HEK293 (cell line): ENCODE data around the gene MCM7.

ENCODE experiments used
- HOXC10 ChIP-seq: sonication (generic); formaldehyde crosslinking; IDR thresholded peaks from 2 replicates; pipeline ENCODE4 v1.8.1; 2023; ENCODE audit warnings: mild to moderate bottlenecking, missing genetic modification reagents
- KLF1 ChIP-seq: fragments of 450-650 bp; formaldehyde crosslinking; IDR thresholded peaks from 2 replicates; pipeline ENCODE4 v1.5.1; 2016; ENCODE audit warnings: missing biosample characterization, missing genetic modification characterization
- OVOL3 ChIP-seq: fragments of 450-650 bp; formaldehyde crosslinking; IDR thresholded peaks from 2 replicates; pipeline ENCODE4 v1.5.1; 2016; ENCODE audit warnings: missing biosample characterization, missing genetic modification characterization
- TRIM28 ChIP-seq: IDR thresholded peaks from 2 replicates; pipeline ENCODE4 v1.6.1; 2011; ENCODE audit warnings: low read length, control low read depth, borderline replicate concordance
- ZEB2 ChIP-seq: fragments of 450-650 bp; formaldehyde crosslinking; IDR thresholded peaks from 2 replicates; pipeline ENCODE4 v1.5.1; 2016; ENCODE audit warnings: missing biosample characterization, missing genetic modification characterization
- ZFP69B ChIP-seq: fragments of 450-650 bp; formaldehyde crosslinking; IDR thresholded peaks from 2 replicates; pipeline ENCODE4 v1.5.1; 2016; ENCODE audit warnings: missing biosample characterization, missing genetic modification characterization
- ZNF132 ChIP-seq: fragments of 450-650 bp; formaldehyde crosslinking; IDR thresholded peaks from 2 replicates; pipeline ENCODE4 v1.5.1; 2017; ENCODE audit warnings: missing biosample characterization, missing genetic modification characterization, borderline replicate concordance
- ZNF19 ChIP-seq: fragments of 450-650 bp; formaldehyde crosslinking; IDR thresholded peaks from 2 replicates; pipeline ENCODE4; 2016; ENCODE audit warnings: missing biosample characterization, missing genetic modification characterization, low read depth
- ZNF239 ChIP-seq: fragments of 450-650 bp; formaldehyde crosslinking; IDR thresholded peaks from 2 replicates; pipeline ENCODE4 v1.5.1; 2016; ENCODE audit warnings: missing biosample characterization, missing genetic modification characterization
- ZNF416 ChIP-seq: fragments of 450-650 bp; formaldehyde crosslinking; IDR thresholded peaks from 2 replicates; pipeline ENCODE4 v1.5.1; 2016; ENCODE audit warnings: missing biosample characterization, missing genetic modification characterization
- ZNF596 ChIP-seq: fragments of 450-650 bp; IDR thresholded peaks from 2 replicates; pipeline ENCODE4 v1.5.0; 2018; ENCODE audit warnings: missing biosample characterization, mild to moderate bottlenecking, missing genetic modification characterization, moderate library complexity
- ZNF600 ChIP-seq: fragments of 450-650 bp; formaldehyde crosslinking; IDR thresholded peaks from 2 replicates; pipeline ENCODE4 v1.5.1; 2016; ENCODE audit warnings: missing biosample characterization, missing genetic modification characterization
- ZNF629 ChIP-seq: fragments of 450-650 bp; formaldehyde crosslinking; IDR thresholded peaks from 2 replicates; pipeline ENCODE4 v1.5.1; 2017; ENCODE audit warnings: missing biosample characterization, missing genetic modification characterization
- ZSCAN30 ChIP-seq: fragments of 450-650 bp; IDR thresholded peaks from 2 replicates; pipeline ENCODE4 v1.5.1; 2018; ENCODE audit warnings: missing biosample characterization, mild to moderate bottlenecking, missing genetic modification characterization, moderate library complexity
- TF ChIP-seq, protein P1 (sequence below): fragments of 450-650 bp; IDR thresholded peaks from 2 replicates; pipeline ENCODE4 v1.5.1; 2018; ENCODE audit warnings: missing biosample characterization, missing genetic modification characterization
- TF ChIP-seq, protein P2 (sequence below): fragments of 450-650 bp; formaldehyde crosslinking; IDR thresholded peaks from 2 replicates; pipeline ENCODE4; 2016; ENCODE audit warnings: missing biosample characterization, missing genetic modification characterization
- TF ChIP-seq, protein P3 (sequence below): fragments of 450-650 bp; formaldehyde crosslinking; IDR thresholded peaks from 2 replicates; pipeline ENCODE4 v1.5.1; 2016; ENCODE audit warnings: missing biosample characterization, missing genetic modification characterization
- TF ChIP-seq, protein P4 (sequence below): fragments of 450-650 bp; formaldehyde crosslinking; IDR thresholded peaks from 2 replicates; pipeline ENCODE4 v1.5.1; 2016; ENCODE audit warnings: missing biosample characterization, missing genetic modification characterization
- TF ChIP-seq, protein P5 (sequence below): fragments of 450-650 bp; formaldehyde crosslinking; IDR thresholded peaks from 2 replicates; pipeline ENCODE4 v1.5.1; 2016; ENCODE audit warnings: missing biosample characterization, missing genetic modification characterization
- TF ChIP-seq, protein P6 (sequence below): fragments of 450-650 bp; formaldehyde crosslinking; IDR thresholded peaks from 2 replicates; pipeline ENCODE4 v1.5.1; 2016; ENCODE audit warnings: missing biosample characterization, missing genetic modification characterization
- TF ChIP-seq, protein P7 (sequence below): fragments of 450-650 bp; formaldehyde crosslinking; IDR thresholded peaks from 2 replicates; pipeline ENCODE4 v1.5.1; 2016; ENCODE audit warnings: missing biosample characterization, missing genetic modification characterization

Gene MCM7

DNA sequence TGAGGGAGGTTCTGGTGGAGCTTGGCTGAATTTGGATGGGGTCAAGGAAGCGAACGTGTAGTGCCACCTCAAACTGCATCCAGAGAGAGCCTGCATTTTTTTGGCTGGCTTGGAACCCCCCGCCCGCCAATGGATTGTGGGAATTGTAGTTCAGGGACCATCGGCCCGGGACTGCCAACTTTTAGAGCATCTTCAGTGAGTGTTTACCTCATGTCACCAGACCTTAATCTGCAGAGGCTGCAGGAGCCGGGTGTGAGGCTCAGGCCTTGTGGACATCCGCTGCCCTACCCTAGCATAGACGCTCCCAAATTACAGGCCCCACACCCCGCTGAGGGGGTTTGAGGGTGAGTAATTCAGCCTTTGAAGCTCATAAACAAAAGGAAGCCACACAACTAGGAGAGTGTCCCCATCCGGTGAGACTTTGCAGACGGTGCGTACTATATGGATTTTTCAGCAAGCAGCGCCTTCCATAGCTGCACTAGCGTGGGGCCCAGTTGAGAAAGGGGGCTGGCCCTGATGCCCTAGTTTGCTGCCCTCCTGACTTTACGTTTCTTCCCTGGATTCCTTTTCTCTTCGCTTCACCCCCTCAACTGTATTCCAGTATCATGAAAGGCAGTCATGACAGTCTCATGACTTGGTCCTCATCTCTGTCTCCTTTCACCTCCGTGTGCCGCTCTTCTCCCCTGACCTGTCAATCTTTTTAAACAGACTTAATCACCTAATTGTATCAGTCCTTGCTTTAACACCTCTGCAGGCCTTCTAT is 19.0 kb upstream of the MCM7 start (continued):
- TF ChIP-seq ZNF629 = peak; percentile 45
- TF ChIP-seq OVOL3 (tag by site-specific recombination) = no peak
- no peak for TF ChIP-seq TRIM28
- TF ChIP-seq, protein P1, sequence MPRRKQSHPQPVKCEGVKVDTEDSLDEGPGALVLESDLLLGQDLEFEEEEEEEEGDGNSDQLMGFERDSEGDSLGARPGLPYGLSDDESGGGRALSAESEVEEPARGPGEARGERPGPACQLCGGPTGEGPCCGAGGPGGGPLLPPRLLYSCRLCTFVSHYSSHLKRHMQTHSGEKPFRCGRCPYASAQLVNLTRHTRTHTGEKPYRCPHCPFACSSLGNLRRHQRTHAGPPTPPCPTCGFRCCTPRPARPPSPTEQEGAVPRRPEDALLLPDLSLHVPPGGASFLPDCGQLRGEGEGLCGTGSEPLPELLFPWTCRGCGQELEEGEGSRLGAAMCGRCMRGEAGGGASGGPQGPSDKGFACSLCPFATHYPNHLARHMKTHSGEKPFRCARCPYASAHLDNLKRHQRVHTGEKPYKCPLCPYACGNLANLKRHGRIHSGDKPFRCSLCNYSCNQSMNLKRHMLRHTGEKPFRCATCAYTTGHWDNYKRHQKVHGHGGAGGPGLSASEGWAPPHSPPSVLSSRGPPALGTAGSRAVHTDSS (tag by site-specific recombination) = no peak
- TF ChIP-seq ZNF416 (tag by site-specific recombination) = no peak
- 0 out of 2 replicates have a peak, but pooled peaks have one; percentile 25 for TF ChIP-seq KLF1
- TF ChIP-seq, protein P2, sequence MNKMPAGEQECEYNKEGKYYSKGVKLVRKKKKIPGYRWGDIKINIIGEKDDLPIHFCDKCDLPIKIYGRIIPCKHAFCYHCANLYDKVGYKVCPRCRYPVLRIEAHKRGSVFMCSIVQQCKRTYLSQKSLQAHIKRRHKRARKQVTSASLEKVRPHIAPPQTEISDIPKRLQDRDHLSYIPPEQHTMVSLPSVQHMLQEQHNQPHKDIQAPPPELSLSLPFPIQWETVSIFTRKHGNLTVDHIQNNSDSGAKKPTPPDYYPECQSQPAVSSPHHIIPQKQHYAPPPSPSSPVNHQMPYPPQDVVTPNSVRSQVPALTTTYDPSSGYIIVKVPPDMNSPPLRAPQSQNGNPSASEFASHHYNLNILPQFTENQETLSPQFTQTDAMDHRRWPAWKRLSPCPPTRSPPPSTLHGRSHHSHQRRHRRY (tag by site-specific recombination) = no peak
- no peak for TF ChIP-seq ZNF596
- TF ChIP-seq, protein P3, sequence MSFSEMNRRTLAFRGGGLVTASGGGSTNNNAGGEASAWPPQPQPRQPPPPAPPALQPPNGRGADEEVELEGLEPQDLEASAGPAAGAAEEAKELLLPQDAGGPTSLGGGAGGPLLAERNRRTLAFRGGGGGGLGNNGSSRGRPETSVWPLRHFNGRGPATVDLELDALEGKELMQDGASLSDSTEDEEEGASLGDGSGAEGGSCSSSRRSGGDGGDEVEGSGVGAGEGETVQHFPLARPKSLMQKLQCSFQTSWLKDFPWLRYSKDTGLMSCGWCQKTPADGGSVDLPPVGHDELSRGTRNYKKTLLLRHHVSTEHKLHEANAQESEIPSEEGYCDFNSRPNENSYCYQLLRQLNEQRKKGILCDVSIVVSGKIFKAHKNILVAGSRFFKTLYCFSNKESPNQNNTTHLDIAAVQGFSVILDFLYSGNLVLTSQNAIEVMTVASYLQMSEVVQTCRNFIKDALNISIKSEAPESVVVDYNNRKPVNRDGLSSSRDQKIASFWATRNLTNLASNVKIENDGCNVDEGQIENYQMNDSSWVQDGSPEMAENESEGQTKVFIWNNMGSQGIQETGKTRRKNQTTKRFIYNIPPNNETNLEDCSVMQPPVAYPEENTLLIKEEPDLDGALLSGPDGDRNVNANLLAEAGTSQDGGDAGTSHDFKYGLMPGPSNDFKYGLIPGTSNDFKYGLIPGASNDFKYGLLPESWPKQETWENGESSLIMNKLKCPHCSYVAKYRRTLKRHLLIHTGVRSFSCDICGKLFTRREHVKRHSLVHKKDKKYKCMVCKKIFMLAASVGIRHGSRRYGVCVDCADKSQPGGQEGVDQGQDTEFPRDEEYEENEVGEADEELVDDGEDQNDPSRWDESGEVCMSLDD (tag by site-specific recombination) = no peak
- TF ChIP-seq, protein P4, sequence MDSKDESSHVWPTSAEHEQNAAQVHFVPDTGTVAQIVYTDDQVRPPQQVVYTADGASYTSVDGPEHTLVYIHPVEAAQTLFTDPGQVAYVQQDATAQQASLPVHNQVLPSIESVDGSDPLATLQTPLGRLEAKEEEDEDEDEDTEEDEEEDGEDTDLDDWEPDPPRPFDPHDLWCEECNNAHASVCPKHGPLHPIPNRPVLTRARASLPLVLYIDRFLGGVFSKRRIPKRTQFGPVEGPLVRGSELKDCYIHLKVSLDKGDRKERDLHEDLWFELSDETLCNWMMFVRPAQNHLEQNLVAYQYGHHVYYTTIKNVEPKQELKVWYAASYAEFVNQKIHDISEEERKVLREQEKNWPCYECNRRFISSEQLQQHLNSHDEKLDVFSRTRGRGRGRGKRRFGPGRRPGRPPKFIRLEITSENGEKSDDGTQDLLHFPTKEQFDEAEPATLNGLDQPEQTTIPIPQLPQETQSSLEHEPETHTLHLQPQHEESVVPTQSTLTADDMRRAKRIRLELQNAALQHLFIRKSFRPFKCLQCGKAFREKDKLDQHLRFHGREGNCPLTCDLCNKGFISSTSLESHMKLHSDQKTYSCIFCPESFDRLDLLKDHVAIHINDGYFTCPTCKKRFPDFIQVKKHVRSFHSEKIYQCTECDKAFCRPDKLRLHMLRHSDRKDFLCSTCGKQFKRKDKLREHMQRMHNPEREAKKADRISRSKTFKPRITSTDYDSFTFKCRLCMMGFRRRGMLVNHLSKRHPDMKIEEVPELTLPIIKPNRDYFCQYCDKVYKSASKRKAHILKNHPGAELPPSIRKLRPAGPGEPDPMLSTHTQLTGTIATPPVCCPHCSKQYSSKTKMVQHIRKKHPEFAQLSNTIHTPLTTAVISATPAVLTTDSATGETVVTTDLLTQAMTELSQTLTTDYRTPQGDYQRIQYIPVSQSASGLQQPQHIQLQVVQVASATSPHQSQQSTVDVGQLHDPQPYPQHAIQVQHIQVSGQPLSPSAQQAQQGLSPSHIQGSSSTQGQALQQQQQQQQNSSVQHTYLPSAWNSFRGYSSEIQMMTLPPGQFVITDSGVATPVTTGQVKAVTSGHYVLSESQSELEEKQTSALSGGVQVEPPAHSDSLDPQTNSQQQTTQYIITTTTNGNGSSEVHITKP (tag by site-specific recombination) = peak; percentile 97
- no peak for TF ChIP-seq ZNF132
- peak; percentile 46; the same call in 1 of the 2 replicates for TF ChIP-seq ZEB2
- TF ChIP-seq HOXC10 (CRISPR knock-in tag) = no peak
- TF ChIP-seq, protein P5, sequence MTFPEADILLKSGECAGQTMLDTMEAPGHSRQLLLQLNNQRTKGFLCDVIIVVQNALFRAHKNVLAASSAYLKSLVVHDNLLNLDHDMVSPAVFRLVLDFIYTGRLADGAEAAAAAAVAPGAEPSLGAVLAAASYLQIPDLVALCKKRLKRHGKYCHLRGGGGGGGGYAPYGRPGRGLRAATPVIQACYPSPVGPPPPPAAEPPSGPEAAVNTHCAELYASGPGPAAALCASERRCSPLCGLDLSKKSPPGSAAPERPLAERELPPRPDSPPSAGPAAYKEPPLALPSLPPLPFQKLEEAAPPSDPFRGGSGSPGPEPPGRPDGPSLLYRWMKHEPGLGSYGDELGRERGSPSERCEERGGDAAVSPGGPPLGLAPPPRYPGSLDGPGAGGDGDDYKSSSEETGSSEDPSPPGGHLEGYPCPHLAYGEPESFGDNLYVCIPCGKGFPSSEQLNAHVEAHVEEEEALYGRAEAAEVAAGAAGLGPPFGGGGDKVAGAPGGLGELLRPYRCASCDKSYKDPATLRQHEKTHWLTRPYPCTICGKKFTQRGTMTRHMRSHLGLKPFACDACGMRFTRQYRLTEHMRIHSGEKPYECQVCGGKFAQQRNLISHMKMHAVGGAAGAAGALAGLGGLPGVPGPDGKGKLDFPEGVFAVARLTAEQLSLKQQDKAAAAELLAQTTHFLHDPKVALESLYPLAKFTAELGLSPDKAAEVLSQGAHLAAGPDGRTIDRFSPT (tag by site-specific recombination) = peak; percentile 22; the same call in 1 of the 2 replicates
- TF ChIP-seq, protein P6, sequence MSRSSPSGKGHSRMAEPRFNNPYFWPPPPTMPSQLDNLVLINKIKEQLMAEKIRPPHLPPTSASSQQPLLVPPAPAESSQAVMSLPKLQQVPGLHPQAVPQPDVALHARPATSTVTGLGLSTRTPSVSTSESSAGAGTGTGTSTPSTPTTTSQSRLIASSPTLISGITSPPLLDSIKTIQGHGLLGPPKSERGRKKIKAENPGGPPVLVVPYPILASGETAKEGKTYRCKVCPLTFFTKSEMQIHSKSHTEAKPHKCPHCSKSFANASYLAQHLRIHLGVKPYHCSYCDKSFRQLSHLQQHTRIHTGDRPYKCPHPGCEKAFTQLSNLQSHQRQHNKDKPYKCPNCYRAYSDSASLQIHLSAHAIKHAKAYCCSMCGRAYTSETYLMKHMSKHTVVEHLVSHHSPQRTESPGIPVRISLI (tag by site-specific recombination) = peak; percentile 82; the same call in 1 of the 2 replicates
- 0 out of 2 replicates have a peak, but pooled peaks have one; percentile 53 for TF ChIP-seq ZSCAN30 (tag by site-specific recombination)
- TF ChIP-seq ZNF600 (tag by site-specific recombination) = 0 out of 2 replicates have a peak, but pooled peaks have one; percentile 10
- no peak for TF ChIP-seq ZNF239 (tag by site-specific recombination)
- 0 out of 2 replicates have a peak, but pooled peaks have one; percentile 62 for TF ChIP-seq ZFP69B
- no peak for TF ChIP-seq ZNF19 (tag by site-specific recombination)
- TF ChIP-seq, protein P7, sequence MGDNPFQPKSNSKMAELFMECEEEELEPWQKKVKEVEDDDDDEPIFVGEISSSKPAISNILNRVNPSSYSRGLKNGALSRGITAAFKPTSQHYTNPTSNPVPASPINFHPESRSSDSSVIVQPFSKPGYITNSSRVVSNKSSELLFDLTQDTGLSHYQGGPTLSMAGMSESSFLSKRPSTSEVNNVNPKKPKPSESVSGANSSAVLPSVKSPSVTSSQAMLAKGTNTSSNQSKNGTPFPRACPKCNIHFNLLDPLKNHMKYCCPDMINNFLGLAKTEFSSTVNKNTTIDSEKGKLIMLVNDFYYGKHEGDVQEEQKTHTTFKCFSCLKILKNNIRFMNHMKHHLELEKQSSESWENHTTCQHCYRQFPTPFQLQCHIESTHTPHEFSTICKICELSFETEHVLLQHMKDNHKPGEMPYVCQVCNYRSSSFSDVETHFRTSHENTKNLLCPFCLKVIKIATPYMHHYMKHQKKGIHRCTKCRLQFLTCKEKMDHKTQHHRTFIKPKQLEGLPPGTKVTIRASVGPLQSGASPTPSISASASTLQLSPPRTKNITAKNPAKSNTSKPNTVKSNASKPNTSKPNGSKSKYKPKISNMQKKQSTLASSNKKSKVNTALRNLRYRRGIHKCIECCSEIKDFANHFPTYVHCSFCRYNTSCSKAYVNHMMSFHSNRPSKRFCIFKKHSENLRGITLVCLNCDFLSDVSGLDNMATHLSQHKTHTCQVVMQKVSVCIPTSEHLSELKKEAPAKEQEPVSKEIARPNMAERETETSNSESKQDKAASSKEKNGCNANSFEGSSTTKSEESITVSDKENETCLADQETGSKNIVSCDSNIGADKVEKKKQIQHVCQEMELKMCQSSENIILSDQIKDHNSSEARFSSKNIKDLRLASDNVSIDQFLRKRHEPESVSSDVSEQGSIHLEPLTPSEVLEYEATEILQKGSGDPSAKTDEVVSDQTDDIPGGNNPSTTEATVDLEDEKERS (tag by site-specific recombination) = no peak
